PC-3 (cell line): Measurements from ENCODE around the gene MGA. TPM values are rescaled to one million over a fixed set of nuclear protein-coding genes. Genes with fewer than 3 reads are reported as not detected.

Experiments
- ATAC-seq: fragments of 200-7000 bp; cut with Tn5 transposase; 2 replicates; pipeline ENCODE4 v1.9.1; 2020; ENCODE audit warnings: mild to moderate bottlenecking, moderate library complexity
- BruUV-seq: library from RNA; stranded (reverse); fragments of 400-500 nt; replicated peaks from 2 replicates; lab custom pipeline; 2021; lab: Mats Ljungman, UMichigan
- CTCF ChIA-PET: fragments of 300-600 bp; sonication (Branson Sonifier 250); formaldehyde crosslinking; loops from one replicate; lab custom pipeline; 2022; ENCODE audit warnings: antibody characterized with exemption; lab: Charles Lee
- POLR2A ChIA-PET: fragments of 300-600 bp; sonication (Branson Sonifier 250); formaldehyde crosslinking; loops from one replicate; lab custom pipeline; 2022; ENCODE audit warnings: antibody characterized with exemption; ENCODE audit not compliant: unreplicated experiment; lab: Charles Lee
- DNase-seq: peaks from one replicate; pipeline ENCODE4 v3.0.0-alpha.2; 2015
- H2AFZ ChIP-seq: fragments of 300-600 bp; sonication (generic); 2 replicates; pipeline ENCODE4 v1.6.0; 2016; ENCODE audit warnings: antibody characterized with exemption, low read length
- H3F3A ChIP-seq: fragments of 300-600 bp; sonication (generic); one replicate; pipeline ENCODE4 v1.6.0; 2017; ENCODE audit warnings: antibody characterized with exemption, low read length, control low read depth, mild to moderate bottlenecking; ENCODE audit not compliant: unreplicated experiment
- H3K27ac ChIP-seq: fragments of 300-600 bp; sonication (generic); 2 replicates; pipeline ENCODE4 v1.5.1; 2016; ENCODE audit warnings: mild to moderate bottlenecking, low read length
- H3K27me3 ChIP-seq: fragments of 300-600 bp; sonication (generic); 2 replicates; pipeline ENCODE4 v1.6.1; 2016; ENCODE audit warnings: low read length, mixed read lengths
- H3K36me3 ChIP-seq: fragments of 300-600 bp; sonication (generic); 2 replicates; pipeline ENCODE4 v1.6.1; 2016; ENCODE audit warnings: low read depth, mixed run types, low read length, mixed read lengths
- H3K4me1 ChIP-seq: fragments of 300-600 bp; sonication (generic); 2 replicates; pipeline ENCODE4 v1.5.1; 2016; ENCODE audit warnings: low read length; ENCODE audit not compliant: insufficient read depth
- H3K4me2 ChIP-seq: fragments of 300-600 bp; sonication (generic); 2 replicates; pipeline ENCODE4 v1.6.0; 2016; ENCODE audit warnings: low read length
- H3K4me3 ChIP-seq: fragments of 300-600 bp; sonication (generic); 2 replicates; pipeline ENCODE4 v1.5.1; 2016; ENCODE audit warnings: mild to moderate bottlenecking, low read length, mixed read lengths
- H3K79me2 ChIP-seq: fragments of 300-600 bp; sonication (generic); 2 replicates; pipeline ENCODE4 v1.6.1; 2017; ENCODE audit warnings: low read length, mixed read lengths
- H3K9ac ChIP-seq: fragments of 300-600 bp; sonication (generic); 2 replicates; pipeline ENCODE4 v1.6.0; 2016; ENCODE audit warnings: mild to moderate bottlenecking, low read length
- H3K9me2 ChIP-seq: fragments of 300-600 bp; sonication (generic); replicated peaks from 2 replicates; pipeline ENCODE4 v1.6.1; 2016; ENCODE audit warnings: mixed run types, low read length, mixed read lengths
- H3K9me3 ChIP-seq: fragments of 300-600 bp; sonication (generic); 2 replicates; pipeline ENCODE4 v1.6.1; 2016; ENCODE audit warnings: low read length, mixed read lengths
- H4K20me1 ChIP-seq: fragments of 300-600 bp; sonication (generic); 2 replicates; pipeline ENCODE4 v1.6.1; 2016; ENCODE audit warnings: low read length, mixed read lengths
- EZH2 ChIP-seq: fragments of 300-600 bp; sonication (generic); IDR thresholded peaks from one replicate; pipeline ENCODE4 v1.6.1; 2017; ENCODE audit warnings: antibody characterized with exemption, mild to moderate bottlenecking, low read length; ENCODE audit not compliant: unreplicated experiment
- EZH2phosphoT487 ChIP-seq: fragments of 300-600 bp; sonication (generic); IDR thresholded peaks from 2 replicates; pipeline ENCODE4 v1.6.1; 2018; ENCODE audit warnings: mild to moderate bottlenecking, antibody characterized with exemption, low read length, borderline replicate concordance
- intact Hi-C: fragments of 100-400 bp; cut with micrococcal nuclease; formaldehyde crosslinking; loops from 2 replicates; pipeline ENCODE4 v1.9.0; 2023
- total RNA-seq: library from RNA; depleted of rRNA; stranded (reverse); fragments of >200 nt; gene quantifications from 2 replicates; pipeline ENCODE4 v1.2.3, GENCODE V29; 2014
- TF ChIP-seq, protein P1 (sequence below): fragments of 300-600 bp; sonication (generic); conservative IDR thresholded peaks from 2 replicates; pipeline ENCODE4 v1.5.1; 2017; ENCODE audit warnings: antibody characterized with exemption, low read depth, mild to moderate bottlenecking, low read length

Gene MGA
- total RNA-seq, 1 experiment from 2014 or later, result 21.2 TPM

DNA sequence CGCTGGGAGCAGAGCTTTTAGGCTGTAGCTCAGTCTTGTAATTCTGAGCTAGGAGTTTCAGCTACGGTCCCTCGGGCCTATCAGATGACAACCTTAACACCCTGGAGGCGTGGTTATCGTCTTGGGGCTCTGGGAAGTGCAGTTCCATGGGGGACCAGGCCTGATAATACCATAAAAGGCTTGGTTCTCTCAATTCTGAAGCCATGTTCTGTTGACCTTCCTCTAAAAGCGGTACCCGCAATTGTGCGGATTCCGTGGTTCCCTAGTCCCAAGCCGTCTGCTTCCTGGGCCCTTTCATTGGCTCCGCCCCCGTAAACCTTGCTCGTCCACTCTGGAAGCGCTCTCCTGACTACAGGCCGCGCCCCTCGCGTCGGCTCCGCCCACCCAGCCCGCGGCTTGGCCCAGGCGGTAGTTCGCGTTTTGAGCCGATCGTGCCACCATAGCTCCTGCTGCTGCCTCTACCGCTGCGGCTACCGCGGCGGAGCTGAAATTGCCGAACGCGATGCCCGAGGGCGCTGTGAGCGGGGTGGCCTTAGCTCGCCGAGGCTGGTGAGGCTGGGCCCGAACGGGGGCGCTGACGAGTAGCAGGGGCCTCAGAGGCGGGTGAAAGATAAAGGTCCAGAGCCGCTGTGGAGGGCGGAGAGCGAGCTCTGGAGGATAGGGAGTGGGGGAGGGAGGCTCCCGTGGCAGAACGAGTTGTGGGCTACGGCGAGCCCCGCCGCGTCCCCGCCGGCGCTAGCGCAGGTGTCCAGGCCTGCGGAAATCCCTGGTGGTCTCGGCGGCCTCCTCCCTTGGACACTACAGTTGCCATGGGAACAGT, 114.1 kb downstream of the MGA start, which contains the start of gene MAPKBP1:
Gene MAPKBP1 (plus strand): TSS at position 423 of the 820 bp plus-strand sequence. CDS start 792 bp downstream, outside the sequence.
- ATAC-seq, result peak; percentile 82
- ChIA-PET POLR2A (interaction anchor here (0.5 to 1.0 kb wide), 8 partner anchors 14 to 154 kb away, joined by 3 to 9 read pairs (median 4); no protein-coding TSS in a partner anchor), CTCF (interaction anchor here (0.6 to 2.8 kb wide), 16 partner anchors 22 to 283 kb away, joined by 3 to 76 read pairs (median 4); partner anchors contain the start of gene JMJD7)
- no peaks in the 10 kb centered on the region for H3K27me3 ChIP-seq
- H2AFZ ChIP-seq, result peak within 1 kb of the TSS; percentile 79
- H3K4me2 ChIP-seq, result peak within 1 kb of the TSS; percentile 92
- TSS peak; percentile 41 for BruUV-seq
- H3K27ac ChIP-seq, result peak within 1 kb of the TSS; percentile 46
- H3K4me1 ChIP-seq, result peaks cover 51% of the 10 kb centered on the region
- no peaks in the 10 kb centered on the region for H3K9me3 ChIP-seq
- peak; percentile 98 for DNase-seq
- no peaks in the 10 kb centered on the region for H3F3A ChIP-seq
- H3K79me2 ChIP-seq, result peaks cover 44% of the 10 kb centered on the region
- H3K36me3 ChIP-seq, result no peaks in the 10 kb centered on the region
- TF ChIP-seq, protein P1, sequence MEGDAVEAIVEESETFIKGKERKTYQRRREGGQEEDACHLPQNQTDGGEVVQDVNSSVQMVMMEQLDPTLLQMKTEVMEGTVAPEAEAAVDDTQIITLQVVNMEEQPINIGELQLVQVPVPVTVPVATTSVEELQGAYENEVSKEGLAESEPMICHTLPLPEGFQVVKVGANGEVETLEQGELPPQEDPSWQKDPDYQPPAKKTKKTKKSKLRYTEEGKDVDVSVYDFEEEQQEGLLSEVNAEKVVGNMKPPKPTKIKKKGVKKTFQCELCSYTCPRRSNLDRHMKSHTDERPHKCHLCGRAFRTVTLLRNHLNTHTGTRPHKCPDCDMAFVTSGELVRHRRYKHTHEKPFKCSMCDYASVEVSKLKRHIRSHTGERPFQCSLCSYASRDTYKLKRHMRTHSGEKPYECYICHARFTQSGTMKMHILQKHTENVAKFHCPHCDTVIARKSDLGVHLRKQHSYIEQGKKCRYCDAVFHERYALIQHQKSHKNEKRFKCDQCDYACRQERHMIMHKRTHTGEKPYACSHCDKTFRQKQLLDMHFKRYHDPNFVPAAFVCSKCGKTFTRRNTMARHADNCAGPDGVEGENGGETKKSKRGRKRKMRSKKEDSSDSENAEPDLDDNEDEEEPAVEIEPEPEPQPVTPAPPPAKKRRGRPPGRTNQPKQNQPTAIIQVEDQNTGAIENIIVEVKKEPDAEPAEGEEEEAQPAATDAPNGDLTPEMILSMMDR, result peak; percentile 85
- no peak for TF ChIP-seq EZH2
- 0 out of 2 replicates have a peak, but pooled peaks cover 4% of the 10 kb centered on the region for H4K20me1 ChIP-seq
- no peaks in the 10 kb centered on the region for H3K9me2 ChIP-seq
- intact Hi-C loops, result loop anchor here (2.0 to 5.0 kb wide), 4 partner anchors 17 to 198 kb away; partner anchors contain the start of gene EHD4
- peak within 1 kb of the TSS; percentile 81 for H3K4me3 ChIP-seq
- H3K9ac ChIP-seq, result peak within 1 kb of the TSS; percentile 74

DNA sequence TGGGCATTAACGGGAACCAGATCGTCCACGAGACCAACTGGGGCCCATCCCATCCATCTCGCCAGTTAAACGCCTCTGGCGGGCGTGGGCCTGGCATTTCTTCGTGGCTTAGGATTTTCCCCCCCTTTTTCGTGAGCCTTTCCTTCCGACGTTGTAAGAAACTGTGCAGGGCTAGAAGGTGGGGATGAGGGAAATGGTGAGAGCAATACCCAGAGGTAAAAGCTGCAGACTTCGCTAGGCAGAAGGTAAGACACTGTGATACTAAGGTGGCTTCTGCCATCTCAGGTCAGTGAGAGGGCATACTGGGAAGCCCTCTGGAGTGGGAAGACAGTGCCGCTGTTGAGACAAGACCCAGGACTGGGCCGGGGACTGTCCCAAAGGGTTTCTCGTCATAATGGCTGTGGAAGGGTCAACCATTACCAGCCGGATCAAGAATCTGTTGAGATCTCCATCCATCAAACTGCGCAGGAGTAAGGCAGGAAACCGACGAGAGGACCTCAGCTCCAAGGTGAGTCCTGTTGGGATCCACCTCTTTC, 114.7 kb downstream of the MGA start:
- peak overlapping the region; percentile 74 for H3K9ac ChIP-seq
- no peaks in the 10 kb centered on the region for H3F3A ChIP-seq
- peaks cover 50% of the 10 kb centered on the region for H3K79me2 ChIP-seq
- H3K9me3 ChIP-seq, result no peaks in the 10 kb centered on the region
- peak overlapping the region; percentile 46 for H3K27ac ChIP-seq
- H3K27me3 ChIP-seq, result no peaks in the 10 kb centered on the region
- intact Hi-C loops, result loop anchor here (2.0 to 5.0 kb wide), 4 partner anchors 16 to 197 kb away; partner anchors contain the start of gene EHD4
- POLR2A ChIA-PET, result interaction anchor here (0.5 kb wide), 1 partner anchor 16 kb away, joined by 3 read pairs; no protein-coding TSS in a partner anchor
- ATAC-seq (peak; percentile 5), DNase-seq (no peak)
- peak overlapping the region; percentile 81 for H3K4me3 ChIP-seq
- H3K4me1 ChIP-seq, result peaks cover 58% of the 10 kb centered on the region
- CTCF ChIA-PET, result interaction anchor here (1.0 to 2.8 kb wide), 10 partner anchors 29 to 283 kb away, joined by 3 to 76 read pairs (median 10); no protein-coding TSS in a partner anchor
- TF ChIP-seq, protein P1, result no peak
- TF ChIP-seq EZH2phosphoT487 (no peak), EZH2 (no peak)
- 0 out of 2 replicates have a peak, but pooled peaks cover 4% of the 10 kb centered on the region for H4K20me1 ChIP-seq
- no peaks in the 10 kb centered on the region for H3K36me3 ChIP-seq
- H2AFZ ChIP-seq, result peak overlapping the region; percentile 79
- no TSS peak for BruUV-seq
- H3K9me2 ChIP-seq, result no peaks in the 10 kb centered on the region
- H3K4me2 ChIP-seq, result peak overlapping the region; percentile 92
